HEK293 (cell line): Measurements from ENCODE around the gene VSIG1.

ENCODE experiments used
- CTCF ChIA-PET: fragments of 350-600 bp; formaldehyde crosslinking; extraction: SDS; loops from one replicate; lab custom pipeline; 2021; ENCODE audit warnings: antibody characterized with exemption; lab: Yijun Ruan, JAX
- POLR2A ChIA-PET: fragments of 300-600 bp; formaldehyde crosslinking; extraction: SDS; loops from one replicate; lab custom pipeline; 2020; ENCODE audit warnings: antibody characterized with exemption, inconsistent platforms; lab: Yijun Ruan, JAX
- H3K27ac ChIP-seq: fragments of 200-500 bp; sonication (Bioruptor generic); 2 replicates; pipeline ENCODE4 v1.5.1; 2014; ENCODE audit warnings: low read depth, low read length, control low read depth, inconsistent platforms; ENCODE audit errors: extremely low read depth
- H3K36me3 ChIP-seq, 2 experiments: fragments of 200-500 bp in 1 of 2; sonication (Bioruptor generic) in 1 of 2; 1 replicate in 1 of 2; 2 replicates in 1 of 2; pipeline ENCODE4 v1.5.1; 2014 to 2017; ENCODE audit warnings: inconsistent platforms in 2 of 2, low read length in 2 of 2; ENCODE audit not compliant: control insufficient read depth in 2 of 2, insufficient read depth in 1 of 2
- H3K4me1 ChIP-seq: fragments of 200-500 bp; sonication (Bioruptor generic); 2 replicates; pipeline ENCODE4 v1.5.1; 2014; ENCODE audit warnings: mild to moderate bottlenecking, low read length, inconsistent platforms; ENCODE audit not compliant: control insufficient read depth, insufficient read depth
- H3K4me3 ChIP-seq: 2 replicates; pipeline ENCODE4 v1.5.1; 2011; ENCODE audit warnings: low read depth, mild to moderate bottlenecking, control low read depth, low read length, moderate library complexity
- H3K9me3 ChIP-seq: fragments of 200-500 bp; sonication (Bioruptor generic); 2 replicates; pipeline ENCODE4 v1.5.1; 2014; ENCODE audit warnings: low read depth, low read length, inconsistent platforms; ENCODE audit not compliant: control insufficient read depth, insufficient read depth
- CTCF ChIP-seq: fragments of 450-650 bp; formaldehyde crosslinking; IDR thresholded peaks from 2 replicates; pipeline ENCODE4 v1.5.1; 2016; ENCODE audit warnings: missing biosample characterization, missing genetic modification characterization
- GLI4 ChIP-seq: fragments of 450-650 bp; formaldehyde crosslinking; IDR thresholded peaks from 2 replicates; pipeline ENCODE4 v1.5.1; 2016; ENCODE audit warnings: missing biosample characterization, missing genetic modification characterization
- HOXC10 ChIP-seq: sonication (generic); formaldehyde crosslinking; IDR thresholded peaks from 2 replicates; pipeline ENCODE4 v1.8.1; 2023; ENCODE audit warnings: mild to moderate bottlenecking, missing genetic modification reagents
- INSM2 ChIP-seq: fragments of 450-650 bp; formaldehyde crosslinking; IDR thresholded peaks from 2 replicates; pipeline ENCODE4 v1.5.1; 2016; ENCODE audit warnings: missing biosample characterization, missing genetic modification characterization
- KLF17 ChIP-seq: fragments of 450-650 bp; formaldehyde crosslinking; IDR thresholded peaks from 2 replicates; pipeline ENCODE4 v1.5.1; 2016; ENCODE audit warnings: missing biosample characterization, missing genetic modification characterization
- KLF8 ChIP-seq: fragments of 450-650 bp; formaldehyde crosslinking; IDR thresholded peaks from 2 replicates; pipeline ENCODE4 v1.5.1; 2016; ENCODE audit warnings: missing biosample characterization, missing genetic modification characterization
- YY1 ChIP-seq: fragments of 450-650 bp; formaldehyde crosslinking; IDR thresholded peaks from 2 replicates; pipeline ENCODE4 v1.5.1; 2018; ENCODE audit warnings: missing biosample characterization, missing genetic modification characterization
- ZBTB21 ChIP-seq: fragments of 450-650 bp; formaldehyde crosslinking; IDR thresholded peaks from 2 replicates; pipeline ENCODE4 v1.5.1; 2017; ENCODE audit warnings: missing biosample characterization, missing genetic modification characterization
- ZEB2 ChIP-seq: fragments of 450-650 bp; formaldehyde crosslinking; IDR thresholded peaks from 2 replicates; pipeline ENCODE4 v1.5.1; 2016; ENCODE audit warnings: missing biosample characterization, missing genetic modification characterization
- ZFP41 ChIP-seq: fragments of 450-650 bp; formaldehyde crosslinking; IDR thresholded peaks from 2 replicates; pipeline ENCODE4 v1.5.1; 2016; ENCODE audit warnings: missing biosample characterization, missing genetic modification characterization, borderline replicate concordance
- ZNF112 ChIP-seq: fragments of 450-650 bp; formaldehyde crosslinking; IDR thresholded peaks from 2 replicates; pipeline ENCODE4 v1.5.0; 2017; ENCODE audit warnings: missing biosample characterization, missing genetic modification characterization
- ZNF169 ChIP-seq: fragments of 450-650 bp; formaldehyde crosslinking; IDR thresholded peaks from 2 replicates; pipeline ENCODE4 v1.5.1; 2016; ENCODE audit warnings: missing biosample characterization, missing genetic modification characterization
- ZNF221 ChIP-seq: fragments of 450-650 bp; formaldehyde crosslinking; IDR thresholded peaks from 2 replicates; pipeline ENCODE4 v1.5.1; 2017; ENCODE audit warnings: missing biosample characterization, missing genetic modification characterization, borderline replicate concordance
- ZNF248 ChIP-seq: fragments of 450-650 bp; formaldehyde crosslinking; IDR thresholded peaks from 2 replicates; pipeline ENCODE4 v1.5.1; 2017; ENCODE audit warnings: missing biosample characterization, missing genetic modification characterization
- ZNF362 ChIP-seq: fragments of 450-650 bp; formaldehyde crosslinking; IDR thresholded peaks from 2 replicates; pipeline ENCODE4 v1.5.1; 2016; ENCODE audit warnings: missing biosample characterization, missing genetic modification characterization
- ZNF449 ChIP-seq: fragments of 450-650 bp; formaldehyde crosslinking; IDR thresholded peaks from 2 replicates; pipeline ENCODE4 v1.5.1; 2017; ENCODE audit warnings: missing biosample characterization, mild to moderate bottlenecking, missing genetic modification characterization, moderate library complexity
- ZNF530 ChIP-seq: fragments of 450-650 bp; formaldehyde crosslinking; IDR thresholded peaks from 2 replicates; pipeline ENCODE4 v1.5.1; 2016; ENCODE audit warnings: low read depth, missing biosample characterization, missing genetic modification characterization
- ZNF692 ChIP-seq: fragments of 450-650 bp; formaldehyde crosslinking; IDR thresholded peaks from 2 replicates; pipeline ENCODE4 v1.5.1; 2016; ENCODE audit warnings: missing biosample characterization, missing genetic modification characterization
- ZNF747 ChIP-seq: fragments of 450-650 bp; formaldehyde crosslinking; IDR thresholded peaks from 2 replicates; pipeline ENCODE4 v1.5.1; 2016; ENCODE audit warnings: missing biosample characterization, missing genetic modification characterization
- ZNF785 ChIP-seq: fragments of 450-650 bp; formaldehyde crosslinking; IDR thresholded peaks from 2 replicates; pipeline ENCODE4 v1.5.1; 2016; ENCODE audit warnings: missing biosample characterization, missing genetic modification characterization
- ZSCAN30 ChIP-seq: fragments of 450-650 bp; IDR thresholded peaks from 2 replicates; pipeline ENCODE4 v1.5.1; 2018; ENCODE audit warnings: missing biosample characterization, mild to moderate bottlenecking, missing genetic modification characterization, moderate library complexity
- ZSCAN4 ChIP-seq: fragments of 450-650 bp; formaldehyde crosslinking; IDR thresholded peaks from 2 replicates; pipeline ENCODE4 v1.5.1; 2017; ENCODE audit warnings: missing biosample characterization, missing genetic modification characterization

Gene VSIG1

GRCh38 chrX:108036298-108036973 is 8.4 kb upstream of the VSIG1 start:
- CTCF ChIA-PET = no interaction called here
- TF ChIP-seq INSM2 (tag by site-specific recombination) (0 out of 2 replicates have a peak, but pooled peaks have one; percentile 53), ZNF692 (tag by site-specific recombination) (no peak), ZNF530 (tag by site-specific recombination) (no peak), ZSCAN30 (tag by site-specific recombination) (no peak), ZNF248 (no peak), ZNF362 (tag by site-specific recombination) (no peak), KLF17 (tag by site-specific recombination) (no peak), ZNF112 (tag by site-specific recombination) (no peak), KLF8 (tag by site-specific recombination) (no peak), ZNF785 (no peak), CTCF (tag by site-specific recombination) (no peak), YY1 (tag by site-specific recombination) (no peak), ZNF169 (tag by site-specific recombination) (no peak), ZNF221 (tag by site-specific recombination) (no peak), HOXC10 (no peak), ZNF449 (tag by site-specific recombination) (no peak), GLI4 (tag by site-specific recombination) (no peak), ZFP41 (tag by site-specific recombination) (no peak), ZEB2 (tag by site-specific recombination) (no peak), ZBTB21 (0 out of 2 replicates have a peak, but pooled peaks have one; percentile 13), ZSCAN4 (tag by site-specific recombination) (no peak), ZNF747 (tag by site-specific recombination) (no peak)

More at GRCh38 chrX:108036298-108036973, 8.4 kb upstream of the VSIG1 start:
- H3K4me3 ChIP-seq = no peak overlapping the region
- H3K4me1 ChIP-seq = no peaks in the 10 kb centered on the region
- no peak overlapping the region for H3K27ac ChIP-seq
- no peaks in the 10 kb centered on the region for H3K36me3 ChIP-seq
- POLR2A ChIA-PET = no interaction called here
- H3K9me3 ChIP-seq = no peaks in the 10 kb centered on the region
